NCI-H524 treated with DMSO at 0.1 percent for 48 hours (cell line): ENCODE results near the gene SP1.
A peak's percentile ranks its signal among the peaks of the same experiment; 100 is the strongest.
"Not testable (repeated sequence)": the region's sequence is repeated elsewhere in the genome, so short reads cannot be mapped to it uniquely, and the experiment has no call there.

Experiments
- DNase-seq: peaks from one replicate; lab custom pipeline; 2025; lab: John Stamatoyannopoulos, UW

The SP1 gene

DNA sequence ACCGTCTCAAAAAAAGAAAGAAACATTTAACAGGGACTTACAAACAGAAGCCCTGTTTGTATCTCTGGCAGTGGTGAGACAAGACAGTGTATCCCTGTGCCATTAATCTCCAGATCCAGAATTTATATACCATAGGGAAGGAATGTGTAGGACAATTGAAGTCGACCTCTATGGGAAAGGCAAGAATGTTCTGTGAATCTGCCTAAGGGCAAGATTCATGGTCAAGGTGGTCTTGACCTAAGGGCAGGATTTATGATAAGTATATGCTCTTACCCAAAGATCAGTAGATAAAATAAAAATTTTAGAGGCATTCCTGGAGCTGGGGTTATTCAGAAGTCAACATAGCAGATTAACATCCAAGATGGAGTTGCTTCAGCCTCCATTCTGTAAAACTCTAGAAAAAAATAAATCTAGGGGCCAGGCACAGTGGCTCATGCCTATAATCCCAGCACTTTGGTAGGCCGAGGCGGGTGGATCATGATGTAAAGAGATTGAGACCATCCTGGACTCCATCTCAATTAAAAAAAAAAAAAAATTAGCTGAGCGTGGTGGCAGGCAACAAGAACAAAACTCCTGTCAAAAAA, 21.0 kb upstream of the SP1 start:
- DNase-seq, result no peak

DNA sequence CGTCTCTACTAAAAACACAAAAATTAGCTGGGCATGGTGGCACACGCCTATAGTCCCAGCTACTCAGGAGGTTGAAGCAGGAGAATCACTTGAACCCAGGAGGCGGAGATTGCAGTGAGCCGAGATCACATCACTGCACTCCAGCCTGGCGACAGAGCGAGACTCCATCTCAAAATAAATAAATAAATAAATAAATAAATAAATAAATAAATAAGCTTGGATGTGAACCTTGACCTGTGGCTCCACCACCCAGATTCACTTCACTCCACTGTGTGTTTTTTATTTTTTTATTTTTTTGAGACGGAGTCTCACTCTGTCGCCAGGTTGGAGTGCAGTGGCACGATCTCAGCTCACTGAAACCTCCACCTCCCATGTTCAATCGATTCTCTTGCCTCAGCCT, 18.3 kb upstream of the SP1 start:
- not testable (repeated sequence) for DNase-seq

DNA sequence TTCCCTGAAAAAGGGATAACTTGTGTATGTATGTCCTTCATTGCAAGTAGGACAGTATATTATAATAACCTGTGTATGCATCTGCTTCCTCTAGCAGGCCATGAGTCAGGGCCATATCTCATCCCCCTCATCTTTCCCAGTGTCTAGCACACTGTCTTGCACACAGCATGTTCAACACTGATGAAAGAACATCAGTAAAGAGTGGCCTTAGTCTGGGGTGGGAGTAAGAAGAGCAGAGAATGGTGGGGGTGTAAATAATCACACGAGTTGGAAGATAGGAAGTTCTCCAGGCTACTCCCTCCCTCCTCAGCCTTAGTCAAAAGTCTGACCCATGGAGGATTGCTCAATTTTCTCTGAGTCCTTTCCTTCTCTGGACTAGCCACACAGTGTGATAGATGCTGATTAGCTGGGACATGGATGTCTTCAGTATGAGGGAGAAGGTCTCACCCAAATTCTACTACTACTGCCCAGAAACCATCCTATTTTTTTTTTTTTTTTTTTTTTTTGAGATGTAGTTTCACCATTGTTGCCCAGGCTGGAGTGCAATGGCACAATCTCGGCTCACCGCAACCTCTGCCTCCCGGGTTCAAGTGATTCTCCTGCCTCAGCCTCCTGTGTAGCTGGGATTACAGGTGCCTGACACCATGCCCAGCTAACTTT, 14.6 kb upstream of the SP1 start:
- no peak for DNase-seq

DNA sequence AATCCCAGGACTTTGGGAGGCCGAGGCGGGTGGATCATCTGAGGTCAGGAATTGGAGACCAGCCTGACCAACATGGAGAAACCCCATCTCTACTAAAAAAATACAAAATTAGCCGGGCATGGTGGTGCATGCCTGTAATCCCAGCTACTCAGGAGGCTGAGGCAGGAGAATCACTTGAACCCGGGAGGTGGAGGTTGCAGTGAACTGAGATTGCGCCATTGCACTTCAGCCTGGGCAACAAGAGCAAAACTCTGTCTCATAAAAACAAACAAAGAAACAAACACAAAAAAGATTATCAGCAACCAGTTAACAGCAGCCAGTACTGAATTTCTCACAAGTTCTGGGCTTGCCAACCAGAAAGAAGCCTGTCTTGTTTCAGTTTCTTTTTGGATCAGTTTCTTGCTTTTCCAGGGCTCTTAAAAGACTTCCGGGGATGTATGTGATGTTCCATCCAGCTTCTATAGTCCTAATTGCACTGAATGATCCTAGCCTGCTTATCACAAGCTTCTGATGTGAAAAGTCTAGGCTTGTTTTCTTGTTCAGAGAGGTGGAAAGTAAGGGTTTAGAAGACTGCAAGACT, 6.3 kb upstream of the SP1 start:
- not testable (repeated sequence) for DNase-seq

DNA sequence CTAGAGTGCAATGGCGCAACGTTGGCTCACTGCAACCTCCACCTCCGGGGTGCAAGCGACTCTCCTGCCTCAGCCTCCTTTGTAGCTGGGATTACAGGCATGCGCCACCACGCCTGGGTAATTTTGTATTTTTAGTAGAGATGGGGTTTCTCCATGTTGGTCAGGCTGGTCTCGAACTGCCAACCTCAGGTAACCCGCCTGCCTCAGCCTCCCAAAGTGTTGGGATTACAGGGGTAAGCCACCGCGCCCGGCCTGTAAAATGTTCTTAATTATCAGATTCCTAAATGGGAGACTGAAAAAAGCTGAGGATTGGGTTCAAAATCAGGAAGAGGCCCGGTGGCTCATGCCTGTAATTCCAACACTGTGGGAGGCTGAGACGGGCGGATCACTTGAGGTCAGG, 5.7 kb upstream of the SP1 start:
- DNase-seq, result not testable (repeated sequence)

DNA sequence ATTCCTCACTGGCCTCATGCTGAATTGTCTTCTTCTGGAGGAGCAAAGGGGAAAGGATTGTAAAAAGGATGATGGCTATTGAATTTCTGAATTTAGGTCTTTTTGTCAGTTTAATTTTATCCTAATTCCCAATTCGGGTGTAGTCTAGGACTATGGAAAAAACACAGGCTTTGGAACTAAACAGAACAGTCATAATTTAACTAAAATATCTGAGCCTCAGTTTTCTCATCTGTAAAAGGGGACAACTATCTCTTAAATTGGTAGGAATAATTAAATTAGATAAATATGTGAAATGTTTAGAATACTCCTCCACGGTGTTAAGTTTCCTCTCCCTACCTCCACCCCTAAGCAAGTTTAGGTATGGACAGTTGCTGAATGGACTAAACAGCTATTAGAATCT, 3.2 kb upstream of the SP1 start:
- no peak for DNase-seq

DNA sequence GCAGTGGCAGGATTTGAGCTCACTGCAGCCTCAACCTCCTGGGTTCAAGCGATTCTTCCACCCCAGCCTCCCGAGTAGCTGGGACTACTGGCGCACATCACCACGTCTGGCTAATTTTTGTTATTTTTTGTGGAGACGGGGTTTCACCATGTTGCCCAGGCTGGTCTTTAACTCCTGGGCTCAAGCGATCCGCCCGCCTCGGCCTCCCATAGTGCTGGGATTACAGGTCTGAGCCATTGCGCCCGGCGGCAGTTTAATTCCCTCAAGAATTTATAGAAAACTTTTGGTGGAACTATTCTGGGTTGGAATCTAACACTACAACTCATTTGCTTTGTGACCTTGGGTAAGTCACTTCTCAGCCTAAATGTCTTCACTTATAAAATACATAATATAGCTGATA, 1.8 kb upstream of the SP1 start:
- DNase-seq, result no peak

DNA sequence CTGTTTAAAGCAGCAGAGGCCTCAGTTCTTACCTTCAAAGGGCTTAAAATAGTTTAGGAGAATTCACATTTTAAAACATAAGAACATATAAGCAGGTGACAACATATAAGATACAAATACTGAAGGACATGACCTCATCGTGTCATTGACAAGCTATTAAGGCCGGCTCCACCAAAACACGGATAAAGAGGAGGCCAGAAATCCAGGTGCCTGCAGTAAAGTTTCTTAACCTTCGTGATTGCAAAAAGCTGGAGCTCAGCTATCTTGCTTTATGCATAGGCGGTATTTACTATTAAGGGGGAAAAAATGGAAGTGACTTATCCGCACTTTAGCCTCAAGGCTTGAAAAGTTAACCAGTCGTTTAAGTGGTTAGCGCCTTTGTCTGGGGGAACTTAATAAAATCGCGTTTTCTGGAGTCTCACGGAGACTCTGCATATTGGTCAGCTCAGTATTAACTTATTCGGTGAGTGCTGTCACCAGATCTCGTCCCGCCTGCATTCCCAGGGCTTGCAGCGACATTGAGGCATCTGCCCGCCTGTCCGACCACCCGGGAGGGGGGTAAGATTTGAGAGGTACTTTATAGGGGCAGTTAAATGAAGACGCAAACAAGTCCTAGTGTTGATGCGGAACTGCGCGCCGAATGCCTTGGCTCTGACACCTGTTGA, 1.1 kb upstream of the SP1 start:
- no peak for DNase-seq

DNA sequence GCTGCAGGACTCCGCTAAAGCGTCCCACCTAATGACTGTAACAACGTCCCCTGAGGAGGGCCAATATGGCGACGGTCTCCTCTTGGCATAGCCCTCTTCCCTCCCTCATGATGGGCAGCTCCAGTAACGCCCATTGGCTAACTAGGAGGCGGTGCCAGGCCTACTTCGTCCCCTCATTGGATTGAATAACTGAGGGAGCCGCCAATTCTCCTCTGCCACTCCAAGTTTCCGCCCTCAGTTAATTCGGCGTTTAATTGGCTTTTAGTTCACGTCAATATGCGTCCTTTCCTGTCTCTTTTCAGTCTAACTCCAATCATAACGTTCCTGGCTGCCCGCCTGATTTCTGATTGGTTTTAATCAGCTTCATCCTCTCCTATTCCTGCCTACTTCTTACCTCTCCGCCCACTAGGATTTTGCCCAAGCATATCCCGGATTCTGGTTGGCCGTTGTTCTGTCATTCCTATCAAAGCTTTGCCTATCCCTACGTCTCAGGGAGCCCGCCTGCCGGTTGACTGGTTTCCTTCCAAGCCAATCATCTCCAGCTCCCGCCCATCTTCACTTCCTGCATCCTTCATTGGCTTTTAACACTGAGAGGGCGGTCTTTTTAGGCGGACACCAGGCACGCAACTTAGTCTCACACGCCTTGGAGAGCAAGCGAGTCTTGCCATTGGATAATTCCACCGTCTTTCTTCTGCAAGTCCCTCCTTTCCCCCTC, 430 bp upstream of the SP1 start:
- DNase-seq, result peak; percentile 100

DNA sequence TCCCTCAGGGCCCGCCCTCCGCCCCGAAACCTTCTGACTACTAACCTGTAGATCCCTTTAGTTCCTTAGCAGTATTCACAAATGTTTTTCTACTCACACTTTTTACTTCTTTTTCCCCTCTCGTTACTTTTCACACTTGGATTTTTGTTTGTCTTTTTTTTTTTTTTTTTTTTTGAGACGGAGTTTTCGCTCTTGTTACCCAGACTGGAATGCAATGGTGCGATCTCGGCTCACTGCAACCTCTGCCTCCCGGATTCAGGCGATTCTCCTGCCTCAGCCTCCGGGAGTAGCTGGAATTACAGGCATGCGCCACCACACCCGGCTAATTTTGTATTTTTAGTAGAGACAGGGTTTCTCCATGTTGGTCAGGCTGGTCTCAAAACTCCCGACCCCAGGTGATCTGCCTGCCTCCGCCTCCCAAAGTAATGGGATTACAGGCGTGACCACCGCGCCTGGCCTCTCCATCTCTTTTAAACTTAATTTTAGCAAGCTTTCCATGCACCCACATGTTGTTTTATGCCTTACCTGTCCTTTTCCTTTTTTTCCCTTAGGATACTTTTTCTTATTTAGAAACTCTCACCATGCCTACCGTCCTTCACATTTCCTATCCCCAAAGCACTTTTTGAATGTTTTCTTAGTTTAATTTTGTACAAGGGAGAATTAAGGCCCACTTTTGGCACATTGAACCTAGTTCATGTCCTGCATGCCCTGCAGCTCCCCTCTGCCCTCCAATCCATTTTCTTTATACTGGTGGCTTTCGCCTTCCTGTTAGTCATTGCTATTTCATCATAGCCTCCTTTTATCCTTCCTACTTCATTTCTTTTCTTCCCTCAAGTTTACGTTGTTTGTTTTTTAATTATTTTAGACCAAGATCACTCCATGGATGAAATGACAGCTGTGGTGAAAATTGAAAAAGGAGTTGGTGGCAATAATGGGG, 1.1 kb downstream of the SP1 start:
- DNase-seq, result no peak

DNA sequence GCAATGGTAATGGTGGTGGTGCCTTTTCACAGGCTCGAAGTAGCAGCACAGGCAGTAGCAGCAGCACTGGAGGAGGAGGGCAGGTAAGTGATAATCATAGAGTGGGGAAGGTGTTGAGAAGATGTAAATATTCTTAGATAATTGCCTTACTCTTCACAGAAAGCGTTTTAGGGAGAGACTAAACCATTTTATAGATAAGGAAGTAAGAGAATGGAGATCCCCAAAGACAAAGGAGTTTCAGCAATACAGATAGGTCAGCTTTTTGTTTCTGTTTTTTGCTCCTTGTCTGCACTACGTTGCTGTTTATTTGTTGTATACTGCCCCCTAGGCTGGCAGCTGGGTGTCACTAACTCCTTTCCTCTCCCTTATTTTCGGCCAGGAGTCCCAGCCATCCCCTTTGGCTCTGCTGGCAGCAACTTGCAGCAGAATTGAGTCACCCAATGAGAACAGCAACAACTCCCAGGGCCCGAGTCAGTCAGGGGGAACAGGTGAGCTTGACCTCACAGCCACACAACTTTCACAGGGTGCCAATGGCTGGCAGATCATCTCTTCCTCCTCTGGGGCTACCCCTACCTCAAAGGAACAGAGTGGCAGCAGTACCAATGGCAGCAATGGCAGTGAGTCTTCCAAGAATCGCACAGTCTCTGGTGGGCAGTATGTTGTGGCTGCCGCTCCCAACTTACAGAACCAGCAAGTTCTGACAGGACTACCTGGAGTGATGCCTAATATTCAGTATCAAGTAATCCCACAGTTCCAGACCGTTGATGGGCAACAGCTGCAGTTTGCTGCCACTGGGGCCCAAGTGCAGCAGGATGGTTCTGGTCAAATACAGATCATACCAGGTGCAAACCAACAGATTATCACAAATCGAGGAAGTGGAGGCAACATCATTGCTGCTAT, 2.0 kb downstream of the SP1 start:
- DNase-seq, result no peak

DNA sequence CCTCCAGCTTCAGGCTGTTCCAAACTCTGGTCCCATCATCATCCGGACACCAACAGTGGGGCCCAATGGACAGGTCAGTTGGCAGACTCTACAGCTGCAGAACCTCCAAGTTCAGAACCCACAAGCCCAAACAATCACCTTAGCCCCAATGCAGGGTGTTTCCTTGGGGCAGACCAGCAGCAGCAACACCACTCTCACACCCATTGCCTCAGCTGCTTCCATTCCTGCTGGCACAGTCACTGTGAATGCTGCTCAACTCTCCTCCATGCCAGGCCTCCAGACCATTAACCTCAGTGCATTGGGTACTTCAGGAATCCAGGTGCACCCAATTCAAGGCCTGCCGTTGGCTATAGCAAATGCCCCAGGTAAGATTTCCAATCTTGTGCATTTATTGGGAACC, 3.3 kb downstream of the SP1 start:
- DNase-seq, result no peak

DNA sequence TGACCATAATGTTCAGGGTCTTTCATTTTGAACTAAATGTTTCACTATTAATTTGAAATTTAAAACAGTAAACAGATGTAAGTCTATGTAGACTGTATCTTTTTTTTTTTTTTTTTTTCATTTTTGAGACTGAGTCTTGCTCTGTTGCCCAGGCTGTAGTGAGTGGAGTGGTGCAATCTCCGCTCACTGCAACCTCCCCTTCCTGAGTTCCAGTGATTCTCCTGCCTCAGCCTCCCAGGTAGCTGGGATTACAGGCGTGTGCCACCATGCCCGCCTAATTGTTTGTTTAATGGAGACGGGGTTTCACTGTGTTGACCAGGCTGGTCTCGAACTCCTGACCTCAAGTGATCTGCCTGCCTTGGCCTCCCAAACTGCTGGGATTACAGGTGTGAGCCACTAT, 6.4 kb downstream of the SP1 start:
- not testable (repeated sequence) for DNase-seq

DNA sequence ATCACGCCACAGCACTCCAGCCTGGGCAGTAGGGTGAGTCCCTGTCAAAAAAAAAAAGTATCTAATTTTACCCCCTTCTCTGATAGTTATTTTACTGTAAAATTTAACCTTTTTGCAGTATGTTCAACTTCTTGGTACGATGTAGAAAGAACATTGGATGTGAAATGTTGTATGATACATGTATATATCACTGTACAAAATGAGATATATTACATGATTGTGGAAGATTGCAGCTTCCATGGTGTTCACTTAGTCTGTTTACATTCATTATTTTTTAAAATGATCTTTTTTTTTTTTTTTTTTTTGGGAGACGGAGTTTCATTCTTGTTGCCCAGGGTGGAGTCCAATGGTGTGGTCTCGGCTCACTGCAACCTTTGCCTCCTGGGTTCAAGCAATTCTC, 9.0 kb downstream of the SP1 start:
- no peak for DNase-seq

DNA sequence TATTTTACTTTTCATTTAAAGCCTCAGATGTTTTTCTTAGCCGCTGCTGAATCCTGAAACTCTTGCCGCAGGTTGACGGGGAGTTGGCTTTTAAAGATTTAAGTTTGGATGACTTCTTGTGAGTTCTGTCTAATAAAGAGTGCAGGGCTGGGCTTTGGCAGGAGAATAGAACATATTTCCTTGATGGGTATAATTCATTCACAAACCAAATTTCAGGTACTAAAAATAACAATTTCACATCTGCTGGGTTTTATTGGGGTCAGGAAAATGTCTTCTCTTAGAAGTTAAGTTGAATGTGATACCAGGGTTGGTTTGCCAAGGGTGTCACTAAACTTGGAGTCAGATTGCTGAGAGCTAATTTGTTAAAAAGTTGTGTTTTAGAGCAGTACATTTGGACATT, 9.7 kb downstream of the SP1 start:
- DNase-seq, result no peak

DNA sequence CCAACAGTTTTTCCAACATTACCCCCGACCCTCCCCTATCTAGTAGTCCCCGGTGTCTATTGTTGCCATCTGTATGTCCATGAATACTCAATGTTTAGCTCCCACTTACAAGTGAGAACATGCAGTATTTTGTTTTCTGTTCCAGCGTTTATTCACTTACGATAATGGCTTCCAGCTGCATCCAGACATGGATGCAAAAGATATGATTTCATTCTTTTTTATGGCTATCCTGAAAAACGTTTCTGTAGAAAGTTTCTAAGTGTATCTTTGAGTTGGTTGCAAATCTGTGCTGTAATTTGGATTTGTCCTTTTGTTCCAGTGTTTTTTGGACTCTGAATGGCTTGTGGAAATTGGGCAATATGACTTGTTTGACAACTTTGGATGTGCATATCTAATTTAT, 11.7 kb downstream of the SP1 start:
- no peak for DNase-seq

DNA sequence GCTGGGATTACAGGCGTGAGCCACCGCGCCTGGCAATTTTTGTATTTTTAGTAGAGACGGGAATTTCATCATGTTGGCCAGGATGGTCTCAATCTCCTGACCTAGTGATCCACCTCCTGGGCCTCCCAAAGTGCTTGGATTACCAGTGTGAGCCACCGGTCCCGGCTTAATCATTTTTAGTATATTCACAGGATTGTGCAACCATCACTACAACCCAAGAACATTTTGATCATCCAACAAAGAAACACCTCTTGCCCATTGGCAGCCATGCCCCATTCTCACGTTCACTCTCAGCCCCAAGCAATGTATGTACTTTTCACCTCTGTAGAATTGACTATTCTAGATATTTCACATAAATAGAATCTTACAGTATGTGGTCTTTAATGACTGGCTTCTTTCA, 19.9 kb downstream of the SP1 start:
- DNase-seq, result no peak

DNA sequence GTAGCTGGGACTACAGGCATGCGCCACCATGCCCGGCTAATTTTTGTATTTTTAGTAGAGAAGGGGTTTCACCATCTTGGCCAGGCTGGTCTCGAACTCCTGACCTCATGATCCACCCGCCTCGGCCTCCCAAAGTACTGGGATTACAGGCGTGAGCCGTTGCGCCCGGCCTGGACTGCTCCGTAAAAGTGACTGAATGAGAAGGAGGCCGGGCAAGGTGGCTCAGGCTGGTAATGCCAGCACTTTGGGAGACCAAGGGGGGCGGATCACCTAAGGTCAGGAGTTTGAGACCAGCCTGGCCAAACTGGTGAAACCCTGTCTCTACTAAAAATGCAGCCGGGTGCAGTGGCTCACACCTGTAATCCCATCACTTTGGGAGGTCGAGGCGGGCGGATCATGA, 22.4 kb downstream of the SP1 start:
- DNase-seq, result not testable (repeated sequence)

DNA sequence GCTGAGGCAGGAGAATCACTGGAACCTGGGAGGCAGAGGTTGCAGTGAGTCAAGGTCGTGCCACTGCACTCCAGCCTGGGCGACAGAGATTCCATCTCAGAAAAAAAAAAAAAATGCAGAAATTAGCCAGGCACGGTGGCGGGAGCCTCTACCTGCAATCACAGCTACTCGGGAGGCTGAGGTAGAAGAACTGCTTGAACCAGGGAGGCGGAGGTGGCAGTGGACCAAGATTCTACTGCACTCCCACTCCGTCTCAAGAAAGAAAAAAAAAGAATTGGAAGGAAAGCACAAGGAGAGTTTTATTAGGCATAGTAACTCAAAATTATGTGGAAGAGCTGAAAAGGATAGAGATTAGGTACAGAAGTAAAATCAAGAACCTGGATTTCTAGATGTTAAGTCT, 22.9 kb downstream of the SP1 start:
- DNase-seq, result no peak

DNA sequence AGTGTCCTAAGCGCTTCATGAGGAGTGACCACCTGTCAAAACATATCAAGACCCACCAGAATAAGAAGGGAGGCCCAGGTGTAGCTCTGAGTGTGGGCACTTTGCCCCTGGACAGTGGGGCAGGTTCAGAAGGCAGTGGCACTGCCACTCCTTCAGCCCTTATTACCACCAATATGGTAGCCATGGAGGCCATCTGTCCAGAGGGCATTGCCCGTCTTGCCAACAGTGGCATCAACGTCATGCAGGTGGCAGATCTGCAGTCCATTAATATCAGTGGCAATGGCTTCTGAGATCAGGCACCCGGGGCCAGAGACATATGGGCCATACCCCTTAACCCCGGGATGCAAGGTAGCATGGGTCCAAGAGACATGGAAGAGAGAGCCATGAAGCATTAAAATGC, 31.0 kb downstream of the SP1 start:
- DNase-seq, result no peak
